Measurements from ENCODE around the gene VAV3.

DNA sequence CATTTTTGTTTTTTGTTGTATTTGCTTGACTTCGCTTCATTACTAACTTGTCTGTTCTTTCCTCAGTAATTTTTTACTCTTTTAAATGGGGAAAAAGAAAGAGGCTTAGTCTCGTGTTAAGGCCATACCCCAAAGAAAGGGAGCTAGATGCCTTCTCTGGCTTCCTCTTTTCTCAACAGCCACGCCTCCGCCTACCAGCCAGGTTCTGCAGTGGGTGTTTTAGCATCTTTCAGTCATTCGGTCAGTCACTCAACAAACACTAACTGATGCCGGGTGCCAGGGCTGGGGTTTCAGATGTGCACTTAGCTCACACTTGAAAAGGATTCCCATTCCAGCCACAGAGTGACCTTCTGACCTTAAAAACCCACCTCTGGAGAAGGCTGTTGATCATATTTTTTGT is 46.3 kb upstream of the VAV3 start:
- no peak for TF ChIP-seq CTCF (IDR thresholded peaks at IDR 0.05; ENCODE audit: insufficient read depth, low read length)
- TF ChIP-seq POLR2AphosphoS5 (IDR thresholded peaks at IDR 0.05; ENCODE audit: low read depth), result no peak
